DMS 273 (cell line): ENCODE data around the gene RPL7A.

Experiments used
- DNase-seq: peaks from one replicate; lab custom pipeline; 2025; ENCODE audit not compliant: unreplicated experiment; lab: John Stamatoyannopoulos, UW

Gene RPL7A

GRCh38 chr9:133346021-133346785 is 1.8 kb upstream of the RPL7A start:
- no peak for DNase-seq

GRCh38 chr9:133347515-133347984 is 468 bp upstream of the RPL7A start:
- DNase-seq = peak; percentile 66

DNA sequence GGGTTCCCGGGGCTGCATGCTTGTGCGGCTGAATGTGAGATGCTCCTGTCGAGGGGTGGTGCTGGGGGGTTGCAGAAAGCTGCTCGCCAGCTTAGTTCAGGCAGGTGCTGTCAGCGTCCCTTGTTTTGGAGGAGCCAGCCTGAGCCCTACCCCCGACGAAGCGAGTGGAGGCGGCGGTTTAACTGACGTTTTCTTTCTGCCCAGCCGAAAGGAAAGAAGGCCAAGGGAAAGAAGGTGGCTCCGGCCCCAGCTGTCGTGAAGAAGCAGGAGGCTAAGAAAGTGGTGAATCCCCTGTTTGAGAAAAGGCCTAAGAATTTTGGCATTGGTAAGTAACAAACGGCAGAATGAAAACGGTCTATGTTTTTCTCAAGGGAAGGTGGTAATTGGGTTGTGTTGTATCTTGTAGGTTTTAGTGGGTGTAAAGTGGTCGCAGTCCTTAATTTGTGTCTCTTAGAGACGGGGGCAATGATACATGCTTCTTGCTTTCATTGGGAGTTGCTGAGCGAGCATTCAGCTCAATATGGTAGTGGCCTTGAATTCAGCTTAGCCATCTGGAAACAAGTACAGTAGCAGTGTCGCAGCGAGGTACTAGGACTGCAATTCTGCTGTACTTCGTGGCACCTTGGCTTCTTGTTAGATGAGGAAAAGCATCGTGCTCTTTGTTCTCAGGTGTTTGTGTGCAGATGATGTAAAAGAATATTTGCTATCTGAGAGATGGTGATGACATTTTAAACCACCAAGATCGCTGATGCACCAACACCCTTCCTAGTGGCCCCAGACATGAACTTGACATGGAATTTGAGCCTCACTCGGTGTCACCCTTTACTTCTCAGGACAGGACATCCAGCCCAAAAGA is 928 bp downstream of the RPL7A start:
- DNase-seq = no peak

DNA sequence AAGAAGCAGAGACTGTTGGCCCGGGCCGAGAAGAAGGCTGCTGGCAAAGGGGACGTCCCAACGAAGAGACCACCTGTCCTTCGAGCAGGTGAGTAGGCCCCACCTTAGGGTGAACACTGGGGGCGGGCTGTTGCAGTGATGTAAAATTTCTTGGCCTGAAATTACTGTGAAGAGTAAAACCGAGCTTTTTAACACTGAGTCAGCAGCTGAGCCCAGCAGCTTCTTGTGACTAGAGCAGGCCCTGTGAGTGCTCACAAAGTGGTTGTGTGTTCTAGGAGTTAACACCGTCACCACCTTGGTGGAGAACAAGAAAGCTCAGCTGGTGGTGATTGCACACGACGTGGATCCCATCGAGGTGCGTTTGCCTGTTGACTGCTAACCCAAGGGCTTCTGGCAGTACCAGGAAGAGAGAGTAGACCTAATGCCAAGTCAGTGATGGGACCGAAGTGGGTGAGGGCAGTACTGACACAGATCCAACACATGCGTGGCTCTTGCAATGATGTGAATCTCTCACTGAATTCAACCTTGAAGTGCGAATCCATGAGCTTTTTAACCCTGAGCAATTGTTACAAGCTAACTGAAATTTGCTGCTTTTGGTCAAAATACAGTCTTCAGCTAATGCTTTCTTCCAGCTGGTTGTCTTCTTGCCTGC is 2.1 kb downstream of the RPL7A start:
- no peak for DNase-seq

DNA sequence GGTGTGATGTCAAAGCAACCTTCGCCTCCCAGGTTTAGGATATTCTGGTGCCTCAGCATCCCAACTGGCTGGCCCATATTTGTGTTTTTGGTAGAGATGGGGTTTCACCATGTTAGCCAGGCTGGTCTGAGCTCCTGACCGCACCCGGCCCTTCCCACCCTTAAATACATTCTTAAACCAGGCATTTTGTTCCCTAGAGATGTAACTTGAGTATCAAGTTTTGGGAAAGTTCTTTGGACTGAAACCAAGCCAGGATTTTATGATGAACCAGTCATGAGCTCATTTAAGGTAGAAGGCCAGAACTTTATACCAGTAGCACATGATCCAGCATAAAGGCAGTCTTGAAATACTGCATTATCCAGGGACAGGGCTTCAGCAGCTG is 3.5 kb downstream of the RPL7A start:
- DNase-seq = peak; percentile 67

DNA sequence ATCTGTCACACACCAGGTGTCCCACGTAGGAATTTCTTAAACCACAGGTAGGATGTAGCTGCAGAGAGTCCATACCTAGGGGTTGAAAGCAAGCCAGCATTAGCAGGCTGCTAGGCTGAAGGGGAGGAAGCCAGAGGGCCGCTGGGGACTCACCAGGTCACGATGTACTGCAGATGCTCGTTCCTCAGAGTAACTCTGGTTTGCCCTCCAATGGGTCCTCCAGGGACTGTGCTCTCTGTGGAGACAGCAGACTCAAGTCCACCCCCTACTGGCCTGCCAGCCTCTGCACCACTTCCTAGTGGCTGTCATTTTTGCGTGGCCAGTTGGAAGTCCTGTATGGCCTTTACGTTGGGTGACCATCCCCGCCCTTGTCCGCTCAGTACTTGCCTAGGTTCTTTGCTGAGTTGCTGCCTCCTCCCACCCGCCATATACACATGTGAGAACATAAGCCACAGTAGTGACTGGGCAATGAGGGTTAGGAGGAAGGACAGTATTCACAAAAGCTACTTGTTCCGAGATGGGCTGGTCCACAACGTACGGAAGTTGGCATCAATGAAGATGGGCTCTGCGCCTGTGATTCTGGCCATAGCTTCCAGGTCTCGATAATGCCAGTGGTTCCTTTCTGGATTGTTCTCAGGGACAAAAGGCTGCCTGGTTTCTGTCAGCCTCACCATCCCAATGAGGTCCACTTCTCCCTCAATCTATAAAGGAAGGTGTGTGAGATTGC is 4.1 kb downstream of the RPL7A start:
- DNase-seq = peak; percentile 86

DNA sequence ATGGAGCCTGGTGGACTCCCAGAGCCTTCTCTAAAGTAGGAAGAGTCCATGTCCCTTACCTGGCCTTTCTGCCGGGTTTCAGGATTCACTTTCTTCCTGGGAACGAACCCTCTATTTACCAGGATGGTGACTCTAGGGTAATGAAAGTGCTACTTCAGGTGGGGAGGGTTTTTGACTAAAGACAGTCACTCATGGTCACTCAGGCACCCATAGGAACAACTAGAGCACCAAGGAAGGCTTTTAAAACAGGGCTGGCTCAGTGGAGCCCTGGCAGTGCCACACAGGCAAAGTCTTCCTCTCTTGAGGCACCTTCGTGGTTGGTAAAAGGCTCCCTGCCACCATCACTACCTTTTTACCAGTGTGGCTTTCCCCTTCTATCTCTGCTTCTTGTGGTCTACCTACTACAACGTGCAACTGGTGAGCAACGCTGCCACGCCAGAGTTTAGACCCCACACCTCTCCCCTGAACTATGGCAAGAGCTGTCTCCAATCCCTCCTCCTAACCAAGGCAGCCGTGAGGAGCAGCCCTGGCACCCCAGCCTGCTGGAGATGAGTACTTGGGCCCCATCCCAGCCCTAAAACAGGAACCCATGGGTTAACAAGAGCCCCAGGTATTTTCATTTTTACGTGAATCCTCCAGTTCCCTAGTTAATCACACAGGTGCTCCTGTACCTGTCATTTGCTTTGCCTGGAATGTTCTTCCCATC is 4.8 kb downstream of the RPL7A start:
- peak; percentile 59 for DNase-seq

DNA sequence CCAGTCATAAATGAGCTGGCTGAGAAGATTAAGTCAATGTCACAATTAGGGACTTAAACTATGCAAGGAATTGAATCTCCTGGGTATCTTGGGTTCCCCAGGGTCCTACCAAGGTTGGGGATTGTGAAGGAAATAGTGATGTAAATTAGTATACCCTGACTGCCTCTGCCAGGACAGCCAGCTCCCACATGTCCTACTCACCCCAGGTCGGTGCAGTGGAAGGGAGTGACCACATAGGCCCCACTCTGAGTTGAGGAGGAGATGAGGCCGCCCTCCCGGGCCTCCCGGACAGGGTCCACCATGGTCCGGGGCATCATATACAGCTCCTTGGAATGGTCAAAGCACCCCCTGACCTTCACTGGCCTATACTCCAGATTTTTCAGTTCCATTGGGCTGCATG is 5.5 kb downstream of the RPL7A start:
- DNase-seq = peak; percentile 51

DNA sequence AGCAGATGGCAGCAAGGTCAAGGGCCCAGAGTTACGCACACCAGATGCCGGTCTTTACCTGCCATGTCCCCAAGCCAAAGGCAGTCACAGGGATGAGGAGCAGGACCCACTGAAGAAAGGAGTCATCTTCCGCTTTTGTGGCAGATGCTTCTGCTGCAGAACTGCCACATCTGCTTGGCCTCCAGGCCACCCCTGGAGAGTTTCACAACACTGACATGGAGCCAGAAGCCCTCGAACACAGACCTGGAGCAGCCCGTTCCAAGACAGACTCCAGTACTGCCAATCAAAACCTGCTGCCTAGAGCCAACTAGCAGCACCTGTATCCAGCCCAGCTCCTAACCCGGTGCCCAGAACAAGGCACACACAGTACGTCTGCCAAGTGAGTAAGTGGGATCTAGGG is 6.7 kb downstream of the RPL7A start:
- peak; percentile 76 for DNase-seq

GRCh38 chr9:133355881-133356357 is 7.9 kb downstream of the RPL7A start:
- DNase-seq = peak; percentile 76

- DNase-seq = peak; percentile 94
Measured at GRCh38 chr9:133356391-133357091, 8.5 kb downstream of the RPL7A start, which contains the start of the genes SURF1 and SURF2. TSS of gene SURF1 (minus strand) at chr9:133356487. CDS start at chr9:133356453, 34 bp downstream. TSS of gene SURF2 (plus strand) at chr9:133356550. CDS start at chr9:133356593, 43 bp downstream.

GRCh38 chr9:133357656-133358055 is 9.6 kb downstream of the RPL7A start:
- DNase-seq = no peak

DNA sequence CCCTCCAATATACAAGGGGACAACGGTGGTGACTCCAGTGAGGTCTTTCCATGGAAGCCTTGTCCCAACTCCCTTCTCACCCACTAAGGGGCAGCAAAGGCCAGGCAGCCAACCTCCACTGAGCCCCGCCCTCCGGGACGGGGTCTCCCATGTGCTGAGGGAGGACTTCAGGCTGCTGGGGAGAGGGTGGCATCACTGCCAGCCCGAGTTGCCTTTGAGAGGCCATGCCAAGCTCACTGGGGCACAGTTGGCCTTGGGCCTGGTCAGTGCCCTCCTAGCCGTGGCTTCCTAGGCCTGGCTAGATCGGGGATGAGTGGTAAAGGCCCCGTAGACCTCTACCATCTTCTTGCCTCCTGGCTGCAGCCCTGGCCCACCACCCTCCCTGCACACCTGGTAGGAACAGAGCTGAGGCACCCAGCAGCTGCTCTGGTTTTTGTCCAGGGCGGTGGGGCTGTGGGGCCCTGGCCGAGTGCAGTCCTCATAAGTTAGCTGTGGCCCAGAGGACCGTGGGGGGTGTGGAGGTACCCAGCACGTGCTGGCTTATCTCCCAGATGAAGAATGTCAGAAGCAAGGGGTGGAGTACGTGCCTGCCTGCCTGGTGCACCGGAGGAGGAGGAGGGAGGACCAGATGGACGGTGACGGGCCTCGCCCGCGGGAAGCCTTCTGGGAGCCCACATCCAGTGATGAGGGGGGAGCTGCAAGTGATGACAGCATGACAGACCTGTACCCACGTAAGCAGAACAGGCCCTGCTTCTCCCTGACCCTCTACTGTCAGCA is 11.6 kb downstream of the RPL7A start:
- peak; percentile 88 for DNase-seq

DNA sequence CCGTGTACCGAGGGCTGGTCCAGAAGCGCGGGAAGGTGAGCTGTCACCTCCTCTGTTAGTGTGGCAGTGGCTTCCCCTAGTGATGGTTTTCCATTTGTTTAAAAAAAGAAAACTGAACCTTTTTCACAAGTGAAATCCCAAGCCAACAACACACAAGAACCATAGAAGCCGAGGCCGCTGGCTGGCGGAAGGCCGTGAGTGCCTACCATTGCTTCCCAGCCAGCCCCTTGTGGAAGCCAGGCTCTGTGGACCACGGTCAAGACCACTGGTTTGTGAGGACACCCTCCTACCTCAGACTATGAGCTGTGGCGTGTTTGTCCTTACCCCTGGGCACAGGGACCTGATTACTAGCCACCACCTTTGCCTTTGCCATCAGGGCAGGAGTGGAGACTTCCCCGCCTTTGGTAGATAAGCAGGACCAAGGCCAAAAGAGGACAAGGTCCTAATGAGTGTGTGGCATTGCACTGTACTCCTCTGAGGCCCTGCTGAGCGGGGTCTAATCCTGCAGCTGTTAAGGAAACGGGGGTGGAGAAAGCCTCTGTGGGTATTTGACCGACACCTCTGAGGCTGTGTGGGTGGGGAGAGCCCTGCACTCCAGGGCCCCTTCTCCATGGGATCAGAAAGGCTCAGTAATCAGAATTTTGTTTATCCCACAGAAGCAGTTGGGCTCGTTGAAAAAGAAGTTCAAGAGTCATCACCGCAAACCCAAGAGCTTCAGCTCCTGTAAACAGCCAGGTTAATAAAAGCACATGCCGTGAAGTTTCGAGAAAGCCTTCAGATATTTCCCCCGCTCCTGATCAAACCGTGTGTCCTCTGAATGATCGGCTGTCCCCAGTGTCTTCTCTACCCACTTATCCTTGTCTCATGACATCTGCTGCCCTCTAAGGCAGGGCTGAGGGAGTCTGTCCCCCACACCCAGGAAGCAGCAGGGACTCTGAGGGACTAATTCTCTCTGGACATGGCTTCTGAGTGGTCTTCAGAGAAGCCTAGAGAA is 12.7 kb downstream of the RPL7A start:
- DNase-seq = no peak

DNA sequence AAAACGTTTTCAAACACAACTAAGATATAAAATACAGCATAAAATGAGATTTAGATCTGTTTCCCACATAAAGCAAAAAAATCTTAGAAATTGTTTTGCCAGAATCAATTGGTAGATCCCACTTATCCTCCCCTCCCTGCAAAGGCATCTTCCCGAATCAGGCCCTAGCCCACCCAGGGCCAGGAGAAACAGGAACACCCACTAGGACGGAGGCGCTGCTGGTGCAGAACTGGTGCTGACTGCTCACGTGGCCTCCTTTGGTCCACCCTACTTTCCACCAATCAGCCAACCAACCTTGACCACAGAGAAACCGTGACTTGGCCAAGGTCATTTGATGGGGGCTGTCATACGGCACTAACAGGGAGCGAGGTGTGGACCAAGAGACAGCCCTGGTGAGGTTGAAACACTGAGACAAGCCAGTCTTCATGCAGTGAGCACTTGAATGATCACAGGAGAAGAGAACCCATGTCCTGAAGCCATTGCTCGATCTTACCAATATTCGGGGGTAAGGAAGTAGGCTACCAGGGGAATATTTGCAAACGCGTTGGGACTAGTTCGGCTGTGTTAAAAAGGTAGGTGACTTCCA is 13.6 kb downstream of the RPL7A start:
- DNase-seq = no peak

DNA sequence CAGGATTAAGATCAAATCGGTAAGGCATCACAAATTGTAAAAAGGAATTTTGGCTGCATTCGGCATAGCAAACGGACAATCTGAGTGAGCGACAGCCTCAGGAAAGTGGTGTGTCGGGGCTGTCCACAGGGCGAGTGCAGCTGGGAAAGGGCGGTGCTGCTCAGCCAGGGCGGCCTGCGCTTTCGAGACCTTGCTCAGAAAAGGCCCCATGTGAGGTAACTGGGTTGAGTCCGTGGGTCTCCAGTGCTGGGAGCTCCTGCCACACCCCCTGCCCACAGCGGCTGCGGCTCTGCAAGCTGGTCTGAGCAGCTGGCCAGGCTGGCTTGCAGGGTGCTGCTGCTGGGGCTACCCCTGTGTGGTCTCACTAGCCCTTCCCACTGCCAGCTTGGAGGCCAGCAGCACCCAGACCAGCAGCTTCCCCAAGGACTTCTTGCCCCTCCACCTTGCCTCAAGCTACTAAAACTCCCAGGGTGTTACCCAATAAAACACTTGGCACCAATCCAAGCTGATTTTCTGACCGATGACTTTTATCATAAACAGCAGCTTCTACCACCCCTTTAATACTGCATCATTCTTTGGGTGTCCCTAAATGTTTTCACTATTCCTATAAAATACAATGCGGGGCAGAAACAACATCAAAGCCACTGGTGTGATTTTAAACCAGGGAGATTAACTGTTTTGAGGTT is 14.5 kb downstream of the RPL7A start:
- peak; percentile 57 for DNase-seq
